Ovary (tissue), 9 donors: ENCODE results near the gene MED27. TPM values are rescaled to one million over a fixed set of nuclear protein-coding genes. Genes with fewer than 3 reads are reported as not detected.
"Not testable (repeated sequence)": the region's sequence is repeated elsewhere in the genome, so short reads cannot be mapped to it uniquely, and the experiment has no call there.

Experiments used
- DNase-seq, 5 donors: peaks; one replicate each; pipeline ENCODE4 v3.0.0-alpha.2; 2019 to 2020
- H3K27ac ChIP-seq, 2 donors: fragments of 200-600 bp; one replicate each; pipeline versions ENCODE4 v1.5.1 to v1.8.0; 2019 to 2022
- H3K27me3 ChIP-seq: fragments of 200-600 bp; one replicate; pipeline ENCODE4 v1.8.0; 2022
- H3K36me3 ChIP-seq: fragments of 200-600 bp; sonication (generic); one replicate; pipeline ENCODE4 v1.5.1; 2019
- H3K4me1 ChIP-seq: one replicate; pipeline ENCODE4 v1.8.1; 2013; ENCODE audit warnings: mild to moderate bottlenecking, moderate library complexity; ENCODE audit not compliant: insufficient read depth
- H3K4me3 ChIP-seq: fragments of 200-600 bp; sonication (generic); one replicate; pipeline ENCODE4 v1.5.1; 2017
- H3K9me3 ChIP-seq, 2 donors: fragments of 200-600 bp in 1 of 2; sonication (generic) in 1 of 2; one replicate each; pipeline versions ENCODE4 v1.5.1 to v1.8.1; 2013 to 2019; ENCODE audit warnings: mild to moderate bottlenecking in 1 of 2, moderate library complexity in 1 of 2
- EP300 ChIP-seq: sonication (generic); formaldehyde crosslinking; IDR thresholded peaks from one replicate; pipeline ENCODE4 v1.6.1; 2017; ENCODE audit warnings: antibody characterized with exemption
- POLR2A ChIP-seq: fragments of 450-650 bp; IDR thresholded peaks from one replicate; pipeline ENCODE4 v1.6.1; 2017; ENCODE audit warnings: antibody characterized with exemption, mild to moderate bottlenecking, moderate library complexity
- WGBS, 3 donors: extraction: QIAGEN DNeasy Blood & Tissue Kit in 1 of 3; methylation state at CpG; one replicate each; pipeline versions ENCODE4 v1.1.5 to v1.1.7; 2013 to 2017; 5-methylcytosine and 5-hydroxymethylcytosine counted together
- intact Hi-C, 4 donors: fragments of 100-400 bp; cut with DNase I; formaldehyde crosslinking; loops; one replicate each; pipeline versions ENCODE4 v1.11.0 to v1.15.1; 2022 to 2023
- polyA plus RNA-seq, 2 donors: library from polyadenylated mRNA; stranded (reverse); fragments of 200-250 nt in 1 of 2; fragments of 350-450 nt in 1 of 2; fragmentation: Illumina TruSeq in 1 of 2; extraction: RNeasy Lipid Tissue Mini Kit (QIAGEN cat#74804) in 1 of 2; gene quantifications; one replicate each; pipeline ENCODE4 v1.2.3, GENCODE V29; 2013 to 2014
- total RNA-seq, 7 donors: library from RNA; depleted of rRNA in 2 of 7; stranded (reverse); fragments of >200 nt in 2 of 7; fragmentation: NEBNext Ultra II Directional in 3 of 7; extraction: Animal tissue kit (Norgen Biotek cat#: 25700) in 3 of 7; gene quantifications; one replicate each; pipeline versions ENCODE4 v1.1.0 to v1.2.4, GENCODE V29; 2016 to 2023
- TF ChIP-seq, protein P1 (sequence below), 3 donors: fragments of 450-650 bp in 2 of 3; fragments of 200-600 bp in 1 of 3; IDR thresholded peaks; one replicate each; pipeline versions ENCODE4 v1.5.1 to v1.8.0; 2016 to 2022; ENCODE audit warnings: antibody characterized with exemption in 3 of 3, mild to moderate bottlenecking in 1 of 3
- donor health status: DM: no; HTN: no; CAD: no; lungs with moderate emphysema.
- donor health status: DM: no; HTN: no; CAD: no.
- donor health status: Bipolar disorder and iron deficiency.
- donor health status: DM: yes; HTN: yes; CAD: no.
- donor health status: DM: no; HTN: no; CAD: no.
- donor health status: DM: yes; HTN: yes; CAD: no.

The MED27 gene
- total and polyA plus RNA-seq, 9 donors = 7.6 to 24.9 (median 17.4) TPM

DNA sequence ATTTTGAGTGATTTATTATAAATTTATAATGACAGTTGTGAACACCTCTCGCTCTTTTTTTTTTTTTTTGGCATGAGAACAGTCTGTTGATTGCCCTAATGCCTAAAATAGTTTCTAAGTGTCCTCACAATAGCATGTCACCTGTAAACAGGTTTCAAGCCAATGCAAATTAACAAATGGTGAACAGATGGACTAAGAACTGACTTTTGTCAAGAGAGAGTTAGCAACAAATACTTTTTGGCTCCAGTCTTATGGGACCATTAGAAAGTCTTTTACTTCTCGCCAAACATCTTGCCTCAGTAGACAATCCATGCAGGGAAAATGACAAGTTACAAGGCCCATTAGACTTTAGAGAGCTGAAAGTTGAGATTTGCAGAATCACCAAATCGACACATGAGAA, 67.8 kb downstream of the MED27 start:
- Histone ChIP-seq H3K36me3 (no peaks in the 10 kb centered on the region), H3K4me1 (no peaks in the 10 kb centered on the region), H3K27me3 (no peaks in the 10 kb centered on the region), H3K9me3 (no peaks in the 10 kb centered on the region), H3K27ac (no peak overlapping the region), H3K4me3 (no peak overlapping the region)
- intact Hi-C loops = no loop called here
- no peak for TF ChIP-seq POLR2A
- DNase-seq = no peak
- 93 to 97% (median 94%) methylated on average over 3 of the region's 3 CpGs for WGBS, 3 donors

GRCh38 chr9:132011309-132011708, 68.4 kb downstream of the MED27 start:
- H3K27me3 ChIP-seq = no peaks in the 10 kb centered on the region
- 89 to 91% (median 90%) methylated on average over 2 of the region's 2 CpGs for WGBS, 3 donors
- no peaks in the 10 kb centered on the region for H3K9me3 ChIP-seq
- H3K4me1 ChIP-seq = no peaks in the 10 kb centered on the region
- H3K4me3 ChIP-seq = no peak overlapping the region
- no peak overlapping the region for H3K27ac ChIP-seq
- H3K36me3 ChIP-seq = no peaks in the 10 kb centered on the region
- DNase-seq = no peak
- TF ChIP-seq POLR2A (no peak), EP300 (no peak)
- TF ChIP-seq, protein P1, sequence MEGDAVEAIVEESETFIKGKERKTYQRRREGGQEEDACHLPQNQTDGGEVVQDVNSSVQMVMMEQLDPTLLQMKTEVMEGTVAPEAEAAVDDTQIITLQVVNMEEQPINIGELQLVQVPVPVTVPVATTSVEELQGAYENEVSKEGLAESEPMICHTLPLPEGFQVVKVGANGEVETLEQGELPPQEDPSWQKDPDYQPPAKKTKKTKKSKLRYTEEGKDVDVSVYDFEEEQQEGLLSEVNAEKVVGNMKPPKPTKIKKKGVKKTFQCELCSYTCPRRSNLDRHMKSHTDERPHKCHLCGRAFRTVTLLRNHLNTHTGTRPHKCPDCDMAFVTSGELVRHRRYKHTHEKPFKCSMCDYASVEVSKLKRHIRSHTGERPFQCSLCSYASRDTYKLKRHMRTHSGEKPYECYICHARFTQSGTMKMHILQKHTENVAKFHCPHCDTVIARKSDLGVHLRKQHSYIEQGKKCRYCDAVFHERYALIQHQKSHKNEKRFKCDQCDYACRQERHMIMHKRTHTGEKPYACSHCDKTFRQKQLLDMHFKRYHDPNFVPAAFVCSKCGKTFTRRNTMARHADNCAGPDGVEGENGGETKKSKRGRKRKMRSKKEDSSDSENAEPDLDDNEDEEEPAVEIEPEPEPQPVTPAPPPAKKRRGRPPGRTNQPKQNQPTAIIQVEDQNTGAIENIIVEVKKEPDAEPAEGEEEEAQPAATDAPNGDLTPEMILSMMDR (IDR thresholded peaks at IDR 0.05) = no peak
- intact Hi-C loops = no loop called here

DNA sequence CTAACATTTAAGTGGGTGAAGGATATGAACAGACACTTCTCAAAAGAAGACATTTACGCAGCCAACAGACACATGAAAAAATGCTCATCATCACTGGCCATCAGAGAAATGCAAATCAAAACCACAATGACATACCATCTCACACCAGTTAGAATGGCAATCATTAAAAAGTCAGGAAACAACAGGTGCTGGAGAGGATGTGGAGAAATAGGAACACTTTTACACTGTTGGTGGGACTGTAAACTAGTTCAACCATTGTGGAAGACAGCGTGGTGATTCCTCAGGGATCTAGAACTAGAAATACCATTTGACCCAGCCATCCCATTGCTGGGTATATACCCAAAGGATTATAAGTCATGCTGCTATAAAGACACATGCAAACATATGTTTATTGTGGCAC, 69.5 kb downstream of the MED27 start:
- H3K4me3 ChIP-seq, H3K9me3 ChIP-seq, H3K36me3 ChIP-seq, intact Hi-C loops, H3K4me1 ChIP-seq, H3K27me3 ChIP-seq, DNase-seq, H3K27ac ChIP-seq: not testable (repeated sequence)
- WGBS, 3 donors = 83 to 96% (median 95%) methylated on average over 2 of the region's 2 CpGs

DNA sequence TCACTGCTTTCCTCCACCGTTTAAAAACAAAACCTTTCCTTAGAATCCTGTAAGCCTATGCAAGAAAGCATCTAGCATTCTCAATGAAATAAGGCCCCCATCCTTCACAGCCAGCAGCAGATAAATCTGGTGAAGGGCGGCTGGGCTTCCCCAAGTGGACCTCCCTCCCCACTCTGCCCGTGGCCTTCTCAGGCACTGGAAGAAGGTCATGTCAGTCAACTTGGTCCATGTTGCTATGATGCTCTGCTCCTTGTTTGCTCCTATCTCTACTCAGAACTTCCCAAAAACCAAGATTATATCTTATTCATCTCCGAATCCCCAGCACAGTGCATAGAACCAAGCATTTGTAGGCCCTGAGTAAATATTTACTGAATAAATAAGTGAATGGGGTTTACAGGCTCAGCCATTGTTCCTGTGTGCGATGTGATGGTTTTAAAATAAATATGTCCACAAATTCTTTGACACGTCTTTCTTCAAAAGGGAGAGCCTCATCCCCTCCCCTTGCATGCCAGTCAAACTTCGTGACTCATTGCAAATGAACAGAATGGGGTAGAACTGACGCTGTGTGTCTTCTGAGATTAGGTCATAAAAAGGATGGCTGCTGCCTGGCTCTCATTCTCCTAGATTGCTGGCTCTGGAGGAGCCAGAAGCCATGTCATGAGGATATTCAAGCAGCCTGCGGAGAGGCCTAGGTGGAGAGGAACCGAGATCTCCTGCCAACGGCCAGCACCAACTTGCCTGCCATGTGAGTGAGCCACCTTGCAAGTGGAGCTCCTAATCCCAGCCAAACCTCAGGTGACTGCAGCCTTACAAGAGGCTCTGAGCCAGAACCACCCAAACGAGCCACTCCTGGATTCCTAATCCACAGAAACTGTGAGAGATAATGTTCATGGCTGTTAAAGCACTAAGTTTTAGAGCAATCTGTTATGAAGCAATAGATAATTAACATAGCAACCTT, 70.5 kb downstream of the MED27 start:
- Histone ChIP-seq H3K4me3 (no peak overlapping the region), H3K9me3 (no peaks in the 10 kb centered on the region), H3K27me3 (no peaks in the 10 kb centered on the region), H3K36me3 (no peaks in the 10 kb centered on the region), H3K27ac (no peak overlapping the region), H3K4me1 (no peaks in the 10 kb centered on the region)
- TF ChIP-seq POLR2A (no peak), EP300 (no peak)
- TF ChIP-seq, protein P1 (IDR thresholded peaks at IDR 0.05) = no peak
- 89 to 93% (median 90%) methylated on average over 12 of the region's 12 CpGs for WGBS, 3 donors
- no peak for DNase-seq
- intact Hi-C loops = no loop called here

DNA sequence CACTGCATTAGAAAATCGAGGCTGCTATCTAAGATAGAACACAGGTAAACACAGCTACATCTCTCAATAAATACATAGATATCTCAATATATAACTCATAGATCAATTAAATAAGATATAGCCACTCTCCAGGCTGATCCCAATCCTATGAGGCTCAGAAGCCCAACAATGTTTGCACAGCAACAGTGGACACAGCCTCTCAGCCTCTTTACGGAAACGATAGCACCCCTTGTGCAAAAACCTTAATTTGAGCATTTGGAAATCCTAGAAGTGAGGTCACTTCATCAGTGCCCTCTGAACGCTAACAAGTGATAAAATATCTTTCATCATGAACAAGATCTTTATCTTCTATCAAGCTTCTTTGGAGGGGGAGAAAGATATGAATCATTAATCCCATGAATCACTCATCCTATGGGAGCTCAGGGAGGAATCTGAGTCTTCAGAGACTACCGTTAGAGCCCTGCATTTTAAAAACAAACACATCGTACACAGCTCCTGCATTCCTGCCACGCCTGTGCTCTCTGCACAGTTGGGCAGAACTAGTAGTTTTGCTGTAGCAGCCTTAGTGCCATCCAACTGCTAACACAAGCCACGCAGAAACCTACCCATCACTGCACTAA, 71.4 kb downstream of the MED27 start:
- H3K27ac ChIP-seq = no peak overlapping the region
- no peaks in the 10 kb centered on the region for H3K4me1 ChIP-seq
- no peaks in the 10 kb centered on the region for H3K9me3 ChIP-seq
- H3K27me3 ChIP-seq = no peaks in the 10 kb centered on the region
- TF ChIP-seq, protein P1 (IDR thresholded peaks at IDR 0.05) = no peak
- TF ChIP-seq EP300 (no peak), POLR2A (no peak)
- intact Hi-C loops = no loop called here
- H3K4me3 ChIP-seq = no peak overlapping the region
- no peaks in the 10 kb centered on the region for H3K36me3 ChIP-seq
- WGBS, 3 donors = 76 to 81% (median 78%) methylated on average over 8 of the region's 8 CpGs
- no peak for DNase-seq
